ENCODE data around the gene C2orf68. TPM values are rescaled to one million over a fixed set of nuclear protein-coding genes. Genes with fewer than 3 reads are reported as not detected.

The C2orf68 gene
- total RNA-seq, 4 donors from 2014 or later: 15.7 to 21.9 (median 19.7) TPM

DNA sequence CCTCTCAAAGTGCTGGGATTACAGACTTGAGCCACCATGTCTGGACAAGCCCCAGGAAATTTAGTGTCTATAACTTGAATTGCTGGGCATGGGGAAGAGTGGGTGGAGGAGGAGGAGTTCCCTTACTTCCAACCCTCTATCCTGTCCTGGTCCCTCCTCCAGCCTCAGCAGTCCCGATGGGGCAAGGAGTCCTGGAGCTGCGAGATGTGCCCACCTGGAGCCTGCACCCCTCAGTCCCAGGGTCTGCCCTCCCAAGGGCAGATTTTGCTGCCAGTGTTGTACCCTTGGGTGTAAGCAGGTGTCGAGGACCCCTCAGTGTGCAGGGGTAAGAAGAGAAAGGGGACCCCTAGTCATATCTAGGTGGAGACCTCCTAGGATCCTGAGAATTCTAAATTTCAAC, 31.7 kb downstream of the C2orf68 start:
- Histone ChIP-seq H3K4me1 (peaks cover 0 to 58% (median 30%) of the 10 kb centered on the region in 4 donors), H3K9me3 (no peaks in the 10 kb centered on the region), H3K4me3 (no peak overlapping the region), H3K36me3 (no peaks in the 10 kb centered on the region), H3K27me3 (no peaks in the 10 kb centered on the region), H3K27ac (peak overlapping the region in 2 of 4 donors; percentile 69 to 78)
- TF ChIP-seq CTCF (IDR thresholded peaks at IDR 0.05) (no peak), POLR2A (IDR thresholded peaks at IDR 0.05) (no peak), EP300 (IDR thresholded peaks at IDR 0.05) (no peak)
- WGBS, 2 donors: 66 to 77% methylated on average over 3 of the region's 3 CpGs
- no peak for DNase-seq (ENCODE audit: low spot score in 2 of 2)

GRCh38 chr2:85579266-85579935, 32.5 kb downstream of the C2orf68 start:
- H3K4me3 ChIP-seq: peak overlapping the region in 1 of 4 donors; percentile 38
- WGBS, 2 donors: 26 to 29% methylated on average over 6 of the region's 6 CpGs
- no peaks in the 10 kb centered on the region for H3K27me3 ChIP-seq
- peaks cover 0 to 50% (median 24%) of the 10 kb centered on the region in 4 donors for H3K4me1 ChIP-seq
- TF ChIP-seq POLR2A (IDR thresholded peaks at IDR 0.05): no peak
- TF ChIP-seq CTCF (IDR thresholded peaks at IDR 0.05): no peak
- no peak for TF ChIP-seq EP300 (IDR thresholded peaks at IDR 0.05)
- no peaks in the 10 kb centered on the region for H3K9me3 ChIP-seq
- no peak for DNase-seq (ENCODE audit: low spot score in 2 of 2)
- peak overlapping the region in 3 of 4 donors; percentile 69 to 78 (median 76) for H3K27ac ChIP-seq
- no peaks in the 10 kb centered on the region for H3K36me3 ChIP-seq

DNA sequence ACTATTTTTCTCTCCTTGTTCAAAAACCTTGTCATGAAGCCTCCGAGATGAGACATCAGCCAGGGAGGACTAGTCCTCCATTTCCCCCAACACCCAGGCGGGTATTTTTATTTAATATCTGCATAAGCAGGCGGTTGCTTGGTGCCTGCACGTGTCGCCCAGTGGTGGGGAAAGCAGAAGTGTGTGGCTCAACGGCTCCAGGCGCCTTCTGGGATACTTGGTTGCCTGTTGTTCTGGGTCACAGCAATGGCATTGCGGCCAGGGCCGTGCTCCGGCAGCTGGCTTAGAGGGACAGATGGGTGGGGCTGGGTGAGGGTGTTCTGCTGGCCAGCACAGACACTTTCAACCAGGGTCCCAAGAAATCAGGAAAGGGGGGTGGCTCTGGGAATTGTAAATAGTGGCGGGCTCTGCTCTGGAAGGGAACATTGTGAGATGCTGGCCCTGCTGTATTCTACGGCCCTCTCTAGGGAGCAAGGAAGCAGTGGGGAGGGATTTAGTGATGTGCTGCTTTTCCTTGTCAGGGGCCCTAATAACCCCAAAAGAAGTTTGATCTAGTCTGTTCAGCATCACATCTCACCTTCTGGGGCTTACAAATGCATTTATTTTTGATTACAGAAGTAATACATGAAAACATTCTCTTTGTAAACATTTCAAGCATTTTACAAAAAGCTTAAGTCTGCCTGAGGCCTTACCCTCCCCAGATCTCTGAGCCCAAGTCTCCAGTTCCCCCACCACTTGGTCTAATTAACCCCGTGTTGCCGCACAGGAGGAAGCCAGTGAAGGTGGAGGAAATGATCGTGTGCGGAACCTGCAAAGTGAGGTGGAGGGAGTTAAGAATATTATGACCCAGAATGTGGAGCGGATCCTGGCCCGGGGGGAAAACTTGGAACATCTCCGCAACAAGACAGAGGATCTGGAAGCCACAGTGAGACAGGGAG, 33.4 kb downstream of the C2orf68 start:
- TF ChIP-seq POLR2A (IDR thresholded peaks at IDR 0.05): no peak
- TF ChIP-seq EP300 (IDR thresholded peaks at IDR 0.05): peak in 1 of 2 donors; percentile 63
- TF ChIP-seq CTCF (IDR thresholded peaks at IDR 0.05): no peak
- H3K4me1 ChIP-seq: peaks cover 0 to 45% (median 19%) of the 10 kb centered on the region in 4 donors
- 51 to 56% methylated on average over 19 of the region's 19 CpGs for WGBS, 2 donors
- peak overlapping the region in 2 of 4 donors; percentile 38 to 42 for H3K4me3 ChIP-seq
- H3K27ac ChIP-seq: peak overlapping the region in 3 of 4 donors; percentile 69 to 78 (median 76)
- H3K9me3 ChIP-seq: no peaks in the 10 kb centered on the region
- H3K27me3 ChIP-seq: no peaks in the 10 kb centered on the region
- no peaks in the 10 kb centered on the region for H3K36me3 ChIP-seq
- peak in 1 of 2 donors; percentile 37 for DNase-seq (ENCODE audit: low spot score in 2 of 2)

- peak within 1 kb of the TSS in 2 of 4 donors; percentile 38 to 42 for H3K4me3 ChIP-seq
- peak within 1 kb of the TSS in 3 of 4 donors; percentile 69 to 78 (median 76) for H3K27ac ChIP-seq
- no peak for DNase-seq (ENCODE audit: low spot score in 2 of 2)
Observed at GRCh38 chr2:85577386-85578242, 34.3 kb downstream of the C2orf68 start, which contains the start of gene VAMP8. VAMP8 (plus strand) TSS chr2:85577586; CDS start chr2:85577647, 61 bp downstream.

More at GRCh38 chr2:85577386-85578242, 34.3 kb downstream of the C2orf68 start, which contains the start of gene VAMP8:
- H3K4me1 ChIP-seq: peaks cover 0 to 38% (median 19%) of the 10 kb centered on the region in 4 donors
- no peak for TF ChIP-seq CTCF (IDR thresholded peaks at IDR 0.05)
- TF ChIP-seq EP300 (IDR thresholded peaks at IDR 0.05): no peak
- TF ChIP-seq POLR2A (IDR thresholded peaks at IDR 0.05): no peak
- H3K36me3 ChIP-seq: no peaks in the 10 kb centered on the region
- H3K9me3 ChIP-seq: no peaks in the 10 kb centered on the region
- H3K27me3 ChIP-seq: no peaks in the 10 kb centered on the region
- WGBS, 2 donors: 50 to 52% methylated on average over 19 of the region's 19 CpGs

Data from tibial nerve (tissue), 4 donors.